GM12875 (cell line): Measurements from ENCODE around the gene DIAPH1.

Source experiments
- H3K4me3 ChIP-seq: one replicate; pipeline ENCODE4 v1.5.1; 2011; ENCODE audit warnings: low read depth, low read length, control low read depth
- TF ChIP-seq, protein P1 (sequence below): IDR thresholded peaks from 2 replicates; pipeline ENCODE4 v1.5.1; 2011; ENCODE audit warnings: low read depth, mild to moderate bottlenecking, control low read depth, inconsistent platforms, low read length, moderate library complexity, borderline replicate concordance; ENCODE audit not compliant: insufficient read depth

Gene DIAPH1

DNA sequence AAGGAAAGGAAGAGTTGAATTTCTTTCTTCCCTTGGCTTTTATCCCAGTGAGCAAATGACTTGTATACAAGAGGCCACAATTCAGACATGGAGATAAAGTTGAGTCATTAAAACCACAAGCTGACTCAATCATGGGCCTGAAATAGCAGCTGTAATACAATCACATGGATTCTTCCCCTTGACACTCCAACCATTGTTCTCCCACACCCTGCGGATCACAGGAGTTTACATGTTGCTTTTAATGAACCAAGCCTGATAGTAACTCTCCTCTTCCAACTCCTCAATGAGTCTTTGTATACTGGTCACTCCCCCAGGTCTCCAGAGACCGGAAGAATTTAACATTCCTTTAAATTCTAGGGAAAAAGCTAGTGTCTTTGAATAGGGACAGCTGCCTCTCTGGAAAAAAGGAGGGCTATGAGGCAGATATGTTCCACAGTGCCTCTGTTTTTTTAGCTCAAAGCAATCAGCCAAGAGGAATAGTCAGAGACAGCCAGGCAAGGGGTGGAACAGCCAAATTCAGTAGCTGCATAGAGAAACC, 97.5 kb downstream of the DIAPH1 start:
- H3K4me3 ChIP-seq: no peak overlapping the region

GRCh38 chr5:141519605-141520565, 98.9 kb downstream of the DIAPH1 start:
- TF ChIP-seq, protein P1, sequence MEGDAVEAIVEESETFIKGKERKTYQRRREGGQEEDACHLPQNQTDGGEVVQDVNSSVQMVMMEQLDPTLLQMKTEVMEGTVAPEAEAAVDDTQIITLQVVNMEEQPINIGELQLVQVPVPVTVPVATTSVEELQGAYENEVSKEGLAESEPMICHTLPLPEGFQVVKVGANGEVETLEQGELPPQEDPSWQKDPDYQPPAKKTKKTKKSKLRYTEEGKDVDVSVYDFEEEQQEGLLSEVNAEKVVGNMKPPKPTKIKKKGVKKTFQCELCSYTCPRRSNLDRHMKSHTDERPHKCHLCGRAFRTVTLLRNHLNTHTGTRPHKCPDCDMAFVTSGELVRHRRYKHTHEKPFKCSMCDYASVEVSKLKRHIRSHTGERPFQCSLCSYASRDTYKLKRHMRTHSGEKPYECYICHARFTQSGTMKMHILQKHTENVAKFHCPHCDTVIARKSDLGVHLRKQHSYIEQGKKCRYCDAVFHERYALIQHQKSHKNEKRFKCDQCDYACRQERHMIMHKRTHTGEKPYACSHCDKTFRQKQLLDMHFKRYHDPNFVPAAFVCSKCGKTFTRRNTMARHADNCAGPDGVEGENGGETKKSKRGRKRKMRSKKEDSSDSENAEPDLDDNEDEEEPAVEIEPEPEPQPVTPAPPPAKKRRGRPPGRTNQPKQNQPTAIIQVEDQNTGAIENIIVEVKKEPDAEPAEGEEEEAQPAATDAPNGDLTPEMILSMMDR: no peak
- no peak overlapping the region for H3K4me3 ChIP-seq

More for the DNA sequence above, 97.5 kb downstream of the DIAPH1 start:
- TF ChIP-seq, protein P1: no peak

DNA sequence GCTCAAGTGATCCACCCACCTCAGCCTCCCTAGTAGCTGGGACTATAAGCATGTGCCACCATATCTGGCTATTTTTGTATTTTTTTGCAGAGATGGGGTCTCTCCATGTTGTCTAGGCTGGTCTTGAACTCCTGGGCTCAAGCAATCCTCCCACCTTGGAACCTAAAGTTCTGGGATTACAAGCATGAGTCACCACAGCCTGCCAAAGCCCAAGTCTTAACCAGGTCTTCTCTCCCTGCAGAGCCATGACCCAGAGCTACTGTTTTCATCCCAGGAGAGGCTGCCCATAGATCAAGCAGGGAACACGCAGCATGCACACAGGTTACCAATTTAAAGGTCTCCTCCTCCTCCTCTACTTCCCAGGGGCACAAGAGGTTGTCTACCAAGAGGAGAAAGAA, 100.2 kb downstream of the DIAPH1 start:
- H3K4me3 ChIP-seq: no peak overlapping the region
- TF ChIP-seq, protein P1: no peak

DNA sequence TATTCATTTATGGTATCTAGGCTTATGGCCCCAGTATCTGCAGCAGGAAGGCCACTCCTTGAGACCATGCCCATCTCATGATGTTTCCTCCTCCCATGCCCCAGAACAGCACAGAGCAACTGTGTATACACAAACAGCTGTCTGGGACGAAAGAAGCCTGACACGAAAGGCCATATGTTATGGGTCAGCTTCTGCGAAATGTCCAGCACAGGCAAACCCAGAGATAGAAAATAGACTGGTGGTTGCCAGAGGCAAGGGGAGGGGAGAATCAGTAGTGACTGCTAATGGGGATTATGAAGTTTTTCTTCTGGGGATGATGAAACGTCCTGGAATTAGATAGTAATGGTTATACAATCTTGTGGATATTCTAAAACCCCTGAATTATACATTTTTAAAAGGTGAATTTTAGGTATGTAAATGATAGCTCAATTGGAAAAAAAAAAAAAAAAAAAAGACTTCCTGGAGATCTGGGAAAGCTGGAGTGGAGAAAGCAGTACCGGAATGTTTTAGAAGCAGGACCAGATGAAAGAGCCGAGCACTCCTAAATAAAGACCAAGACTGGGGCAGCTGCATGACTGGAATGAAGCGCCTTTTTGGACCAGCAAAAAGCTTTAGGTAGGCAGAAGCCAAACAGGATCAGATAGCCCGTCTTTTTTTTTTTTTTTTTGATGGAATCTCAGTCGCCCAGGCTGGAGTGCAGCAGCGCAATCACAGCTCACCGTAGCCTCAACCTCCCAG, 100.8 kb downstream of the DIAPH1 start:
- no peak overlapping the region for H3K4me3 ChIP-seq
- TF ChIP-seq, protein P1: no peak

GRCh38 chr5:141517312-141517711, 101.5 kb downstream of the DIAPH1 start:
- TF ChIP-seq, protein P1: no peak
- H3K4me3 ChIP-seq: no peak overlapping the region

GRCh38 chr5:141516672-141517025, 102.2 kb downstream of the DIAPH1 start:
- H3K4me3 ChIP-seq: no peak overlapping the region
- TF ChIP-seq, protein P1: no peak
